OCI-LY3 (cell line): ENCODE measurements around the gene PRMT2.

Experiments
- H2AFZ ChIP-seq: fragments of 200-600, 300-600 bp; shearing (Covaris generic); 2 replicates; pipeline ENCODE4 v1.6.0; 2014; ENCODE audit warnings: antibody characterized with exemption, low read depth, low read length
- H3K27ac ChIP-seq: fragments of 200-600, 300-600 bp; sonication (generic); 2 replicates; pipeline ENCODE4 v1.5.1; 2014; ENCODE audit warnings: mild to moderate bottlenecking, low read length, moderate library complexity, mixed read lengths
- H3K27me3 ChIP-seq: fragments of 200-600, 300-600 bp; sonication (generic); 2 replicates; pipeline ENCODE4 v1.6.1; 2014; ENCODE audit warnings: low read depth, low read length, mixed read lengths
- H3K36me3 ChIP-seq: fragments of 200-600, 300-600 bp; sonication (generic); replicated peaks from 2 replicates; pipeline ENCODE3; 2014; ENCODE audit warnings: low read depth, low read length, mixed read lengths
- H3K4me1 ChIP-seq: fragments of 300-600, 200-600 bp; sonication (generic); 2 replicates; pipeline ENCODE4 v1.6.1; 2014; ENCODE audit warnings: low read length, mixed read lengths
- H3K4me2 ChIP-seq: fragments of 200-600, 300-600 bp; sonication (generic); 2 replicates; pipeline ENCODE4 v1.6.1; 2014; ENCODE audit warnings: low read length, mixed read lengths
- H3K4me3 ChIP-seq: fragments of 300-600, 200-600 bp; sonication (generic); 2 replicates; pipeline ENCODE4 v1.5.1; 2014; ENCODE audit warnings: antibody characterized with exemption, mild to moderate bottlenecking, low read length, moderate library complexity
- H3K79me2 ChIP-seq: fragments of 300-600, 200-600 bp; shearing (Covaris generic); 2 replicates; pipeline ENCODE4 v1.6.1; 2014; ENCODE audit warnings: mild to moderate bottlenecking, low read length, mixed read lengths
- H3K9ac ChIP-seq: fragments of 300-600, 200-600 bp; shearing (Covaris generic); 2 replicates; pipeline ENCODE4 v1.6.0; 2014; ENCODE audit warnings: mild to moderate bottlenecking, low read length, moderate library complexity
- H3K9me3 ChIP-seq: fragments of 200-600, 300-600 bp; shearing (Covaris generic); 2 replicates; pipeline ENCODE4 v1.6.1; 2014; ENCODE audit warnings: low read length, mixed read lengths; ENCODE audit not compliant: insufficient read depth
- H4K20me1 ChIP-seq: fragments of 200-600, 300-600 bp; sonication (generic); 2 replicates; pipeline ENCODE4 v1.6.1; 2016; ENCODE audit warnings: low read length, mixed read lengths; ENCODE audit not compliant: insufficient read depth
- CTCF ChIP-seq: fragments of 200-600, 300-600 bp; sonication (generic); IDR thresholded peaks from 2 replicates; pipeline ENCODE4 v1.5.1; 2014; ENCODE audit warnings: antibody characterized with exemption, low read length, low read depth
- EZH2phosphoT487 ChIP-seq: fragments of 200-600 bp; shearing (Covaris generic); IDR thresholded peaks from 2 replicates; pipeline ENCODE4 v1.6.1; 2018; ENCODE audit warnings: antibody characterized with exemption, mixed run types, low read depth

PRMT2 gene

GRCh38 chr21:46597896-46598343 lies 37.6 kb upstream of the PRMT2 start:
- TF ChIP-seq CTCF = no peak
- TF ChIP-seq EZH2phosphoT487 = no peak
- no peak overlapping the region for H2AFZ ChIP-seq
- no peaks in the 10 kb centered on the region for H3K27me3 ChIP-seq
- H3K27ac ChIP-seq = no peak overlapping the region
- H3K79me2 ChIP-seq = no peaks in the 10 kb centered on the region
- no peak overlapping the region for H3K4me2 ChIP-seq
- no peaks in the 10 kb centered on the region for H3K36me3 ChIP-seq
- no peaks in the 10 kb centered on the region for H4K20me1 ChIP-seq
- no peak overlapping the region for H3K4me3 ChIP-seq
- H3K9me3 ChIP-seq = no peaks in the 10 kb centered on the region
- peaks cover 6% of the 10 kb centered on the region; the same call in 1 of the 2 replicates for H3K4me1 ChIP-seq
- H3K9ac ChIP-seq = no peak overlapping the region

- Histone ChIP-seq H3K27me3 (no peaks in the 10 kb centered on the region), H3K9ac (no peak overlapping the region), H2AFZ (no peak overlapping the region), H4K20me1 (no peaks in the 10 kb centered on the region), H3K9me3 (no peaks in the 10 kb centered on the region), H3K36me3 (no peaks in the 10 kb centered on the region), H3K4me3 (no peak overlapping the region), H3K79me2 (no peaks in the 10 kb centered on the region), H3K4me2 (no peak overlapping the region), H3K27ac (no peak overlapping the region), H3K4me1 (peaks cover 6% of the 10 kb centered on the region; the same call in 1 of the 2 replicates)
- TF ChIP-seq EZH2phosphoT487 = no peak
- TF ChIP-seq CTCF = no peak
Measured at GRCh38 chr21:46598581-46599572, 36.6 kb upstream of the PRMT2 start.

- Histone ChIP-seq H3K4me2 (no peak overlapping the region), H3K4me3 (no peak overlapping the region), H3K9ac (no peak overlapping the region), H4K20me1 (no peaks in the 10 kb centered on the region), H3K36me3 (no peaks in the 10 kb centered on the region), H3K79me2 (no peaks in the 10 kb centered on the region), H3K4me1 (peaks cover 6% of the 10 kb centered on the region; the same call in 1 of the 2 replicates), H3K9me3 (no peaks in the 10 kb centered on the region), H3K27me3 (no peaks in the 10 kb centered on the region), H3K27ac (no peak overlapping the region), H2AFZ (no peak overlapping the region)
- TF ChIP-seq EZH2phosphoT487 (no peak), CTCF (no peak)
Measured at GRCh38 chr21:46600305-46600704, 35.2 kb upstream of the PRMT2 start.

DNA sequence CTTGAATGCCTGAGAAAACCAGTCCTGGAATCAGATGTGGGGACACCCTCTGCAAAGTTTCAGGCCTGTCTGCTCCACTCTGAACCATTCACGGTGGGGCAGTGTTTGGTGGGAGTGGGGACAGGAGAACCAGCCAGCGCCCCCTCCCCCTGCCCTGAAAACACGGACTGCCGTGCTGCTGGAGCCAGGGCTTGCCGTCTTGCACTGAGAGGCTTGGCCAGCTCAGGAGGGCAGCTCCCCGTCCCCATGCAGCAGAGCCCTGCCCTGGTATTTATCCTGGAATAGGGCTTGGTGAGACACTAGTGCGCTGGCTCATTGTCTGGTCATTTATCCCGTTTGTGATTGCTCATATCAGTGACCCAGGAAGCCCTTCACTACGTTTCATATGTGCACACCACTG lies 34.5 kb upstream of the PRMT2 start:
- no peaks in the 10 kb centered on the region for H3K9me3 ChIP-seq
- H3K36me3 ChIP-seq = no peaks in the 10 kb centered on the region
- H3K4me2 ChIP-seq = no peak overlapping the region
- H3K9ac ChIP-seq = no peak overlapping the region
- H3K27ac ChIP-seq = no peak overlapping the region
- TF ChIP-seq CTCF (no peak), EZH2phosphoT487 (no peak)
- no peaks in the 10 kb centered on the region for H4K20me1 ChIP-seq
- H3K79me2 ChIP-seq = no peaks in the 10 kb centered on the region
- peaks cover 11% of the 10 kb centered on the region for H3K4me1 ChIP-seq
- no peaks in the 10 kb centered on the region for H3K27me3 ChIP-seq
- no peak overlapping the region for H3K4me3 ChIP-seq
- H2AFZ ChIP-seq = no peak overlapping the region
